Neural progenitor cell (in vitro differentiated cells): ENCODE data around the gene HRH2. TPM values are rescaled to one million over a fixed set of nuclear protein-coding genes. Genes with fewer than 3 reads are reported as not detected.
A peak's percentile ranks its signal among the peaks of the same experiment; 100 is the strongest.

Experiments
- DNase-seq: peaks from one replicate; pipeline ENCODE4 v3.0.0-alpha.2; 2016; ENCODE audit warnings: low spot score
- H2AFZ ChIP-seq: fragments of 200-600 bp; sonication (generic); replicated peaks from 2 replicates; pipeline ENCODE4 v1.6.1; 2016; ENCODE audit warnings: antibody characterized with exemption
- H3F3A ChIP-seq: fragments of 200-600 bp; sonication (generic); 2 replicates; pipeline ENCODE4 v1.6.1; 2016; ENCODE audit warnings: antibody characterized with exemption, low read depth
- H3K27ac ChIP-seq: fragments of 200-600 bp; sonication (generic); 2 replicates; pipeline ENCODE4 v1.5.1; 2016; ENCODE audit warnings: mild to moderate bottlenecking
- H3K27me3 ChIP-seq: fragments of 200-600 bp; sonication (generic); 2 replicates; pipeline ENCODE4 v1.6.1; 2016; ENCODE audit warnings: mild to moderate bottlenecking, moderate library complexity
- H3K36me3 ChIP-seq: fragments of 200-600 bp; sonication (generic); 2 replicates; pipeline ENCODE4 v1.5.1; 2016
- H3K4me1 ChIP-seq: fragments of 200-600 bp; sonication (generic); 2 replicates; pipeline ENCODE4 v1.6.1; 2016; ENCODE audit warnings: mixed run types
- H3K4me2 ChIP-seq: fragments of 200-600 bp; sonication (generic); 2 replicates; pipeline ENCODE4 v1.6.1; 2016
- H3K4me3 ChIP-seq: fragments of 200-600 bp; sonication (generic); 2 replicates; pipeline ENCODE4 v1.5.1; 2016
- H3K79me2 ChIP-seq: fragments of 200-600 bp; sonication (generic); 2 replicates; pipeline ENCODE4 v1.6.1; 2016; ENCODE audit warnings: low read depth
- H3K9ac ChIP-seq: fragments of 200-600 bp; sonication (generic); 2 replicates; pipeline ENCODE4 v1.6.1; 2016
- H3K9me3 ChIP-seq: fragments of 200-600 bp; sonication (generic); 2 replicates; pipeline ENCODE4 v1.5.1; 2016; ENCODE audit warnings: low read depth
- H4K20me1 ChIP-seq: fragments of 200-600 bp; sonication (generic); 2 replicates; pipeline ENCODE4 v1.6.1; 2016; ENCODE audit warnings: low read depth
- H3K27ac Mint-ChIP-seq: 3 replicates; pipeline ENCODE4 v1.8.0; 2021; ENCODE audit warnings: mixed read lengths
- H3K27me3 Mint-ChIP-seq: 2 replicates; pipeline ENCODE4 v1.8.0; 2022; ENCODE audit warnings: low read depth, mild to moderate bottlenecking, inconsistent platforms, moderate library complexity, mixed read lengths; ENCODE audit not compliant: insufficient read depth
- H3K36me3 Mint-ChIP-seq: 3 replicates; pipeline ENCODE4 v1.8.0; 2021; ENCODE audit warnings: mixed read lengths
- H3K4me1 Mint-ChIP-seq: 3 replicates; pipeline ENCODE4 v1.8.0; 2021; ENCODE audit warnings: mixed read lengths
- H3K4me3 Mint-ChIP-seq: 3 replicates; pipeline ENCODE4 v1.8.0; 2021; ENCODE audit warnings: mild to moderate bottlenecking, moderate library complexity, mixed read lengths
- H3K9me3 Mint-ChIP-seq: 3 replicates; pipeline ENCODE4 v1.8.0; 2020; ENCODE audit warnings: mixed read lengths
- EZH2 ChIP-seq: fragments of 200-600 bp; sonication (generic); IDR thresholded peaks from 2 replicates; pipeline ENCODE4 v1.6.1; 2017; ENCODE audit warnings: antibody characterized with exemption, mild to moderate bottlenecking, moderate library complexity
- EZH2phosphoT487 ChIP-seq: fragments of 200-600 bp; sonication (generic); IDR thresholded peaks from 2 replicates; pipeline ENCODE4 v1.6.1; 2017; ENCODE audit warnings: antibody characterized with exemption
- total RNA-seq: library from RNA; depleted of rRNA; stranded (reverse); fragments of >200 nt; gene quantifications from 2 replicates; pipeline ENCODE4 v1.2.3, GENCODE V29; 2015; ENCODE audit warnings: low replicate concordance
- TF ChIP-seq, protein P1 (sequence below): fragments of 200-600 bp; sonication (generic); IDR thresholded peaks from 2 replicates; pipeline ENCODE4 v1.5.1; 2017; ENCODE audit warnings: antibody characterized with exemption, mild to moderate bottlenecking

HRH2 gene
- total RNA-seq, 1 donor from 2014 or later = not detected

- Histone ChIP-seq H3K9me3 (no peaks in the 10 kb centered on the region), H4K20me1 (peaks cover 9% of the 10 kb centered on the region), H3K9ac (no peak overlapping the region), H3K79me2 (no peaks in the 10 kb centered on the region), H3K27me3 (peaks cover 44% of the 10 kb centered on the region), H3F3A (no peaks in the 10 kb centered on the region), H3K4me3 (no peak overlapping the region), H3K4me2 (no peak overlapping the region), H3K36me3 (no peaks in the 10 kb centered on the region), H2AFZ (no peak overlapping the region), H3K4me1 (peaks cover 2% of the 10 kb centered on the region), H3K27ac (no peak overlapping the region)
- Mint-ChIP-seq H3K27ac (no peak overlapping the region), H3K4me1 (peaks cover 10% of the 10 kb centered on the region), H3K9me3 (no peaks in the 10 kb centered on the region), H3K36me3 (no peaks in the 10 kb centered on the region), H3K27me3 (peaks cover 28% of the 10 kb centered on the region), H3K4me3 (peak overlapping the region; percentile 90)
- no peak for DNase-seq
- TF ChIP-seq, protein P1, sequence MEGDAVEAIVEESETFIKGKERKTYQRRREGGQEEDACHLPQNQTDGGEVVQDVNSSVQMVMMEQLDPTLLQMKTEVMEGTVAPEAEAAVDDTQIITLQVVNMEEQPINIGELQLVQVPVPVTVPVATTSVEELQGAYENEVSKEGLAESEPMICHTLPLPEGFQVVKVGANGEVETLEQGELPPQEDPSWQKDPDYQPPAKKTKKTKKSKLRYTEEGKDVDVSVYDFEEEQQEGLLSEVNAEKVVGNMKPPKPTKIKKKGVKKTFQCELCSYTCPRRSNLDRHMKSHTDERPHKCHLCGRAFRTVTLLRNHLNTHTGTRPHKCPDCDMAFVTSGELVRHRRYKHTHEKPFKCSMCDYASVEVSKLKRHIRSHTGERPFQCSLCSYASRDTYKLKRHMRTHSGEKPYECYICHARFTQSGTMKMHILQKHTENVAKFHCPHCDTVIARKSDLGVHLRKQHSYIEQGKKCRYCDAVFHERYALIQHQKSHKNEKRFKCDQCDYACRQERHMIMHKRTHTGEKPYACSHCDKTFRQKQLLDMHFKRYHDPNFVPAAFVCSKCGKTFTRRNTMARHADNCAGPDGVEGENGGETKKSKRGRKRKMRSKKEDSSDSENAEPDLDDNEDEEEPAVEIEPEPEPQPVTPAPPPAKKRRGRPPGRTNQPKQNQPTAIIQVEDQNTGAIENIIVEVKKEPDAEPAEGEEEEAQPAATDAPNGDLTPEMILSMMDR = no peak
- no peak for TF ChIP-seq EZH2
- TF ChIP-seq EZH2phosphoT487 = no peak
These were observed 1.8 kb downstream of the HRH2 start for GRCh38 chr5:175659546-175660253.

DNA sequence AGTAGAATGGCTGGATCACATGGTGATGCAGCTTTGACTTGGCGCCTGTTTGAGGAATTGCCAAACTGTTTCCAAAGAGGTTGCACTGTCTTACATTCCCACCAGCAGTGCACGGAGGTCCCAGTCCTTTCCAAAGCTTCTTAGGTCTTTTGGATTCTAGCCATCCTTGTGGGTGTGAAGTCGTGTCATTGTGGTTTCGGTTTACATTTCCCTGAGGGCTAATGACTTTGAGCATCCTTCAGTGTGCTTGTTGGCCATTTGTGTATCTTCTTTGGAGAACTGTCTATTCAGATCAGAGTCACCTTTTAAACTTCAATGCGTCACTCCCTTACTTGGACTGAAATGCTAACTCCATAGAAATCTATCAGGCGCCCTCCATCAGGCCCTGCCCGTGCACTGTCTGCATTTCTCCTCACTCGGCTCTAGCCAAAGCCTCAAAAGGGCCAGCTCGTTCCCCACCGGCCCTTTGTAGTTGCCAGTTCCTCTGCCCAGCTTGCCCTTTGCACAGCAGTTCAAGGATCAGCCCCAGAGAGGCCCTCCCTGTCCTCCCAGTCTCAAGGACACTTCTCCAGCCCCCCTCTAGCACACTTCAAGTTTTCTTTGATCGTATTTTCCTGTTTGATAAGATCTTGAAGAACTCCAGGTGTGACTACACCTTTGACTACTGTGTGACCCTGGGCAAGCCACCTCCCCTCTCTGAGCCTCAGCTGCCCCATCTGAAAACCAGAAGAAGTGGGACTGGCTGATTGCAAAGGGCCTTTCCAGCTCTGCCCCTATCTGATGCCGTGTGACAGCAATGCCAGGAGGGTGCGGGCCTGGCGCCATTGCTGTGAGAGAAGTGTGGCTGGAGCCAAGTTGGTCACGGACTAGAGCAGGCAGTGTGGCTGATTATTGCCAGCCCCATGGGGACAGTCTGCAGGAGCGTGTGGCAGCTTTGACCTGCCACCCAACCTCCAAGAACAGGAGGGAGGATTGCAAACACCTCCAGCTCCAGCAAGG, 5.6 kb downstream of the HRH2 start:
- Mint-ChIP-seq H3K4me1 (peaks cover 10% of the 10 kb centered on the region), H3K4me3 (no peak overlapping the region), H3K27ac (no peak overlapping the region), H3K36me3 (no peaks in the 10 kb centered on the region), H3K9me3 (no peaks in the 10 kb centered on the region), H3K27me3 (peaks cover 17% of the 10 kb centered on the region)
- H3K36me3 ChIP-seq = no peaks in the 10 kb centered on the region
- H3K9ac ChIP-seq = no peak overlapping the region
- H3K4me2 ChIP-seq = no peak overlapping the region
- no peaks in the 10 kb centered on the region for H3K4me1 ChIP-seq
- peaks cover 21% of the 10 kb centered on the region for H3K27me3 ChIP-seq
- H3K27ac ChIP-seq = no peak overlapping the region
- no peaks in the 10 kb centered on the region for H3K79me2 ChIP-seq
- H4K20me1 ChIP-seq = peaks cover 9% of the 10 kb centered on the region
- DNase-seq = no peak
- H3K9me3 ChIP-seq = no peaks in the 10 kb centered on the region
- no peak overlapping the region for H3K4me3 ChIP-seq
- TF ChIP-seq EZH2 (no peak), EZH2phosphoT487 (no peak)
- TF ChIP-seq, protein P1 = no peak
- no peaks in the 10 kb centered on the region for H3F3A ChIP-seq
- no peak overlapping the region for H2AFZ ChIP-seq

DNA sequence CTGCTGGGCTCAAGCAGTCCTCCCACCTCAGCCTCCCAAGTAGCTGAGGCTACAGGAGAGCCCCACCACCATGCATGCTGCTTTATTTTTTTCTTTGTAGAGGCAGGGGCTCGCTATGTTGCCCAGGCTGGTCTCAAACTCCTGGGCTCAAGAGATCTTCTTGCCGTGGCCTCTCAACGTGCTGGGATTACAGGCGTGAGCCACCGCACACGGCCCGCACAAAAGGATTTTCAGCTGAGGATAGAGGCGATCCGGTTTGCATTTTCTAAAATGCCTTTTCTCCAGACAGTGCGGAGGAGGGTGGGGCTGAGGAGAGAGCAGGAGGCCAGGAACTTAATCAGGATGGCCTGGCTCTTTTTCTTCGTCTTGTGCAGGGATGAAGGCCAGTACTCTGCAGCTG, 6.9 kb downstream of the HRH2 start:
- Histone ChIP-seq H3K4me1 (no peaks in the 10 kb centered on the region), H3F3A (no peaks in the 10 kb centered on the region), H3K9ac (no peak overlapping the region), H3K4me3 (no peak overlapping the region), H3K9me3 (no peaks in the 10 kb centered on the region), H3K27ac (no peak overlapping the region), H2AFZ (no peak overlapping the region), H3K36me3 (no peaks in the 10 kb centered on the region), H3K4me2 (no peak overlapping the region), H3K27me3 (peaks cover 9% of the 10 kb centered on the region), H3K79me2 (no peaks in the 10 kb centered on the region), H4K20me1 (no peaks in the 10 kb centered on the region)
- peaks cover 10% of the 10 kb centered on the region for H3K4me1 Mint-ChIP-seq
- H3K36me3 Mint-ChIP-seq = no peaks in the 10 kb centered on the region
- TF ChIP-seq, protein P1 = no peak
- no peak for TF ChIP-seq EZH2
- TF ChIP-seq EZH2phosphoT487 = no peak
- no peak for DNase-seq
- H3K4me3 Mint-ChIP-seq = no peak overlapping the region
- no peaks in the 10 kb centered on the region for H3K9me3 Mint-ChIP-seq
- peak overlapping the region; percentile 38 for H3K27ac Mint-ChIP-seq
- peaks cover 16% of the 10 kb centered on the region for H3K27me3 Mint-ChIP-seq
